Measurements from ENCODE around the gene IGSF21.
"Not testable (repeated sequence)": the region's sequence is repeated elsewhere in the genome, so short reads cannot be mapped to it uniquely, and the experiment has no call there.

Gene IGSF21

DNA sequence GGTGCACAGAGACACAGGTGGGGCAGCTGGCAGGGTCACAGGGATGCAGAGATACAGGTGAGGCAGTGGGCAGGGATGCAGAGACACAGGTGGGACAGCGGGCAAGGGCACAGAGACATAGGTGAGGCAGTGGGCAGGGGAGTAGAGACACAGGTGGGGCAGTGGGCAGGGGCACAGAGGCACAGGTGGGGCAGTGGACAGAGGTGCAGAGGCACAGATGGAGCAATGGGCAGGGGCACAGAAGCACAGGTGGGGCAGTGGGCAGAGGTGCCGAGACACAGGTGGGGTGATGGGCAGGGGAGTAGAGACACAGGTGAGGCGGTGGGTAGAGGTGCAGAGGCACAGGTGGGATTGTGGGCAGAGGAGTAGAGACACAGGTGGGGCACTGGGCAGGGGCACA, 255.8 kb downstream of the IGSF21 start:
- DNase-seq (ENCODE audit: extremely low read depth, insufficient read length), result no peak
- Histone ChIP-seq H3K4me3 (replicated peaks; ENCODE audit: low read depth, low read length) (no peak overlapping the region), H3K36me3 (ENCODE audit: control insufficient read depth, insufficient read depth, low read length) (no peaks in the 10 kb centered on the region), H3K27me3 (replicated peaks; ENCODE audit: control insufficient read depth, insufficient read depth, low read length) (no peaks in the 10 kb centered on the region; the same call in none of the 2 replicates)
- TF ChIP-seq, protein P1, sequence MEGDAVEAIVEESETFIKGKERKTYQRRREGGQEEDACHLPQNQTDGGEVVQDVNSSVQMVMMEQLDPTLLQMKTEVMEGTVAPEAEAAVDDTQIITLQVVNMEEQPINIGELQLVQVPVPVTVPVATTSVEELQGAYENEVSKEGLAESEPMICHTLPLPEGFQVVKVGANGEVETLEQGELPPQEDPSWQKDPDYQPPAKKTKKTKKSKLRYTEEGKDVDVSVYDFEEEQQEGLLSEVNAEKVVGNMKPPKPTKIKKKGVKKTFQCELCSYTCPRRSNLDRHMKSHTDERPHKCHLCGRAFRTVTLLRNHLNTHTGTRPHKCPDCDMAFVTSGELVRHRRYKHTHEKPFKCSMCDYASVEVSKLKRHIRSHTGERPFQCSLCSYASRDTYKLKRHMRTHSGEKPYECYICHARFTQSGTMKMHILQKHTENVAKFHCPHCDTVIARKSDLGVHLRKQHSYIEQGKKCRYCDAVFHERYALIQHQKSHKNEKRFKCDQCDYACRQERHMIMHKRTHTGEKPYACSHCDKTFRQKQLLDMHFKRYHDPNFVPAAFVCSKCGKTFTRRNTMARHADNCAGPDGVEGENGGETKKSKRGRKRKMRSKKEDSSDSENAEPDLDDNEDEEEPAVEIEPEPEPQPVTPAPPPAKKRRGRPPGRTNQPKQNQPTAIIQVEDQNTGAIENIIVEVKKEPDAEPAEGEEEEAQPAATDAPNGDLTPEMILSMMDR (IDR thresholded peaks at IDR 0.05; ENCODE audit: insufficient read depth, low read length, poor library complexity, severe bottlenecking), result no peak

DNA sequence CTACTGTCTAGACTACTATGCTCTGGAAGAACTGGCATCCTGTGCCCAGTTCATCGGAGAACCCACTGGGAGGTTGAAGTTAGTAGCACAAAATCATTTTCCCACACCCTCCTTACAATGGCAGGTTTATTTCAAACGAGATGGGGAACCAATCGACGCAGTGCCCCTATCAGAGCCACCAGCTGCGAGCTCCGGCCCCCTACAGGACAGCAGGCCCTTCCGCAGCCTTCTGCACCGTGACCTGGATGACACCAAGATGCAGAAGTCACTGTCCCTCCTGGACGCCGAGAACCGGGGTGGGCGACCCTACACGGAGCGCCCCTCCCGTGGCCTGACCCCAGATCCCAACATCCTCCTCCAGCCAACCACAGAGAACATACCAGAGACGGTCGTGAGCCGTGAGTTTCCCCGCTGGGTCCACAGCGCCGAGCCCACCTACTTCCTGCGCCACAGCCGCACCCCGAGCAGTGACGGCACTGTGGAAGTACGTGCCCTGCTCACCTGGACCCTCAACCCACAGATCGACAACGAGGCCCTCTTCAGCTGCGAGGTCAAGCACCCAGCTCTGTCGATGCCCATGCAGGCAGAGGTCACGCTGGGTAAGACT, 257.6 kb downstream of the IGSF21 start:
- Histone ChIP-seq H3K4me3 (replicated peaks; ENCODE audit: low read depth, low read length) (no peak overlapping the region), H3K27me3 (replicated peaks; ENCODE audit: control insufficient read depth, insufficient read depth, low read length) (no peaks in the 10 kb centered on the region; the same call in none of the 2 replicates), H3K36me3 (ENCODE audit: control insufficient read depth, insufficient read depth, low read length) (no peaks in the 10 kb centered on the region)
- no peak for DNase-seq (ENCODE audit: extremely low read depth, insufficient read length)
- TF ChIP-seq, protein P1 (IDR thresholded peaks at IDR 0.05; ENCODE audit: insufficient read depth, low read length, poor library complexity, severe bottlenecking), result no peak

DNA sequence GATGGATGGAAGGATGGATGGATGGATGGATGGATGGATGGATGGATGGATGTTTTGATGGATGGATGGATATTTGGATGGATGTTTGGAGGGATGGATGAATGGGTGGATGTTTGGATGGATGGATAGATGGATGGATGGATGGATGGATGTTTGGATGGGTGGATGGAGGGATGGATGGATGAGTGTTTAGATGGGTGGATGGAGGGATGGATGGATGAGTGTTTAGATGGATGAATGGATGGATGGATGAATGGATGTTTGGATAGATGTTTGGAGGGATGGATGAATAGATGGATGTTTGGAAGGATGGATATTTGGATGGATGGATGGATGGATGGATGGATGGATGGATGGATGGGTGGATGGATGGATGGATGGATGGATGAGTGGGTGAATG, 264.9 kb downstream of the IGSF21 start:
- H3K4me3 ChIP-seq (replicated peaks; ENCODE audit: low read depth, low read length); H3K27me3 ChIP-seq (replicated peaks; ENCODE audit: control insufficient read depth, insufficient read depth, low read length); DNase-seq (ENCODE audit: extremely low read depth, insufficient read length); H3K36me3 ChIP-seq (ENCODE audit: control insufficient read depth, insufficient read depth, low read length): not testable (repeated sequence)

DNA sequence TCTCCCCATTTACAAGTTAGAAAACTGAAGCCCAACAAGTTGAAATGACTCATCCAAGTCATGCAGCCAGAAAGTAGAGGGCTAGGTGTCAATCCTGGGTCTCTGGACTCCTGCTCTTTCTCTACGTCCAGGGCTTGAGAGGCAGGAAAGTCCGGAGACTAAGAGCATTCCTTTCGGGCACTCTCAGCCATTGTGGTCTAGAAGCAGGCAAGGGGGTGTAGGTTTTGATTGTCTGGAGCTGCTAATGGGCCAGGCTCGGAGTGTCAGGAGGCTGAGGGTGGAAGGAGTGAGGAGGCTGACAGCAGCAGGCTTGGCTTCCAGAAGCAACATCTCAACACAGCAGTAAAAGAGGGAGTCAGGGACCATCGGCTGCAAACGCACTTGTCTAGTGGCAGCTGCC, 265.6 kb downstream of the IGSF21 start:
- no peak for DNase-seq (ENCODE audit: extremely low read depth, insufficient read length)
- Histone ChIP-seq H3K4me3 (replicated peaks; ENCODE audit: low read depth, low read length) (no peak overlapping the region), H3K36me3 (ENCODE audit: control insufficient read depth, insufficient read depth, low read length) (no peaks in the 10 kb centered on the region), H3K27me3 (replicated peaks; ENCODE audit: control insufficient read depth, insufficient read depth, low read length) (no peaks in the 10 kb centered on the region; the same call in none of the 2 replicates)
- TF ChIP-seq, protein P1 (IDR thresholded peaks at IDR 0.05; ENCODE audit: insufficient read depth, low read length, poor library complexity, severe bottlenecking), result no peak

DNA sequence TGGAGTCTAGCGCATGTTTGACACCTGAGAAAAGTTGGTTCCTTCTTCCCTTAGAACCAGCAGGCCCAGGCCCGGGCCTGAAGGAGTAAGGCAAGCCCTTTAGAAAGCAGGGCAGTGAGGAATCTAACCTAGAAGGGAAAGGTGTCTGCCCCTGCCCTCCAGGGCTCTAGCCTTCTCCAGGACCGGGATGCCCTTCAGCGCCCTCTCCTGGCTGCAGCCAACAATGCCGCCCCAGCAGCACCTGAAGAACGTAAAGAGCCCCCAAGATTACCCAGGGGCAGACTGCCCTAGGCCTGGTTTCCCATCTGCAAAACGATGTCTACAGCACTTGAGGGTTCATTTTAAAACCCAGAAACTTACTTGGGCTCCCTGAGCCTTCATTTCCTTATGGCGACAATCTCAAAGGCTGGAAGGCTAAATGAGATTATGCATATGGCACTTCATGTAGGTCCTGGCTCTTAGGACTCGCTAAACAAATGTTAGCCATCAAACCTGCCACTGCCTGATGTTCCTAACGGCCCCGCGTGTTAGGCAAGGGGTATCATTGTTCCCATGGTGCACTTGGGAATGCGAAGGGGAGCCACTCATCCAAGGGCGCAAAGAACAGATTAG, 266.4 kb downstream of the IGSF21 start:
- DNase-seq (ENCODE audit: extremely low read depth, insufficient read length), result no peak
- no peak overlapping the region for H3K4me3 ChIP-seq (replicated peaks; ENCODE audit: low read depth, low read length)
- no peaks in the 10 kb centered on the region for H3K36me3 ChIP-seq (ENCODE audit: control insufficient read depth, insufficient read depth, low read length)
- no peaks in the 10 kb centered on the region; the same call in none of the 2 replicates for H3K27me3 ChIP-seq (replicated peaks; ENCODE audit: control insufficient read depth, insufficient read depth, low read length)
- TF ChIP-seq, protein P1 (IDR thresholded peaks at IDR 0.05; ENCODE audit: insufficient read depth, low read length, poor library complexity, severe bottlenecking), result peak; percentile 72

DNA sequence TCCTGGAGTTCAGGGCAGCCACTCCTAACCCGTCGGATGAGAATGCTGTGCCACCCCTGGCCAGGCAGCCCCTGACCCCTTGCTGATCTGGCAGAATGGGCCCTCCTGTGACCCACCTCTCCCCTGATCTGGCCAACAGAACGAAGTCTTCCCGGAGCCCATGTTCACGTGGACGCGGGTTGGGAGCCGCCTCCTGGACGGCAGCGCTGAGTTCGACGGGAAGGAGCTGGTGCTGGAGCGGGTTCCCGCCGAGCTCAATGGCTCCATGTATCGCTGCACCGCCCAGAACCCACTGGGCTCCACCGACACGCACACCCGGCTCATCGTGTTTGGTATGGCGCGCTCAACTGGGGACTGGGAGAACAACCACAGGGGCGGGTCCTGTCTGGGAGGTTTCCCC, 269.1 kb downstream of the IGSF21 start:
- H3K4me3 ChIP-seq (replicated peaks; ENCODE audit: low read depth, low read length), result no peak overlapping the region
- H3K36me3 ChIP-seq (ENCODE audit: control insufficient read depth, insufficient read depth, low read length), result no peaks in the 10 kb centered on the region
- TF ChIP-seq, protein P1 (IDR thresholded peaks at IDR 0.05; ENCODE audit: insufficient read depth, low read length, poor library complexity, severe bottlenecking), result no peak
- H3K27me3 ChIP-seq (replicated peaks; ENCODE audit: control insufficient read depth, insufficient read depth, low read length), result no peaks in the 10 kb centered on the region; the same call in none of the 2 replicates
- no peak for DNase-seq (ENCODE audit: extremely low read depth, insufficient read length)

All from GM06990 (cell line).